ENCODE measurements around the gene CRLF1. TPM values are rescaled to one million over a fixed set of nuclear protein-coding genes. Genes with fewer than 3 reads are reported as not detected.

CRLF1 gene
- total RNA-seq, 2 experiments from 2014 or later, result not detected

DNA sequence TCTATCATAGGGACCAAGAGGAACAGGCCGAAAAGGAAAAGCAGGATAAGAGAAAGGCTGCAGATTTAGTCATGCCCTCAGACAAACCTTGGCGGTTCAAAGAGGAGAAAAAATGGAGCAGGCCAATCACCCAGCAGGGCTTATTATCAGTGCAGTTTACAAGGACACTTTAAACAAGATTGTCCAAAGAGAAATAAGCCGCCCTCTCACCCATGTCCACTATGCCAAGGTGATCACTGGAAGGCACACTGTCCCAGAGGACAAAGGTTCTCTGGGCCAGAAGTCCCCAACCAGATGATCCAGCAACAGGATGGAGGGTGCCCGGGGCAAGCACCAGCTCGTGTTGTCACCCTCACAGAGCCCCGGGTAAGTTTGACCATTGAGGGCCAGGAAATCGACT is 26.3 kb downstream of the CRLF1 start:
- H3K27me3 Mint-ChIP-seq (ENCODE audit: low read depth), result no peaks in the 10 kb centered on the region
- H3K4me3 Mint-ChIP-seq, result no peak overlapping the region
- CTCF ChIA-PET, result no interaction called here
- H3K4me1 Mint-ChIP-seq (ENCODE audit: low read depth), result peaks cover 4% of the 10 kb centered on the region
- H3K36me3 Mint-ChIP-seq (ENCODE audit: low read depth), result peaks cover 15% of the 10 kb centered on the region
- H3K9me3 Mint-ChIP-seq, result no peaks in the 10 kb centered on the region
- no peak overlapping the region for H3K27ac Mint-ChIP-seq
- intact Hi-C loops (cut with micrococcal nuclease), result no loop called here
- DNase-seq, result no peak

DNA sequence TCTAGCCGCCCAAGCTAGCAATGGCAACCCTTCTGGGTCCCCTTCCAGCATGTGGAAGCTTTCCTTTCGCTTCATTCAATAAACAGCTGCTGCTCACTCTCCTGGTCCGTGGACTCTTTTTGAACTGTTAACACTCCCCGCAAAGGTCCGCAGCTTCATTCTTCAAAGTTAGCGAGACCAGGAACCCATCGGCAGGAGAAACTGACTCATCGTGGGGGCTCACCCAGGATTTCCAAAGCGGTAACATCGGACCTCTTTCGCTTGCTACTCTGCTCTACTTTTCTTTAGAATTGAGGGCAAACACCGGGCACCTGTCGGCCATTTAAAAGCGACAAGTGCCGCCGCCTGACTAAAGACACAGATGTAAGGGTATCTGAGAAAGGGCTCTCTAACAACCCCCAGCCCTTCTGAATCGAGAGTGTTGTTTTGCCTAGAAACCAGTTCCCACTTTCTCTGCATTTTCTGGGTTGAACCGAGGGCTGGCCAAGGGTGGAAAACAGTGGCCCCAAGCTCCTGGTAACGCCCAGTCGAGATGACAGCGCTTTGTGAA is 29.2 kb downstream of the CRLF1 start:
- no peaks in the 10 kb centered on the region for H3K9me3 Mint-ChIP-seq
- no peak overlapping the region for H3K27ac Mint-ChIP-seq
- H3K27me3 Mint-ChIP-seq (ENCODE audit: low read depth), result no peaks in the 10 kb centered on the region
- no peak for DNase-seq
- peaks cover 41% of the 10 kb centered on the region for H3K36me3 Mint-ChIP-seq (ENCODE audit: low read depth)
- CTCF ChIA-PET, result interaction anchor here (0.7 to 2.4 kb wide), 2 partner anchors 11 to 70 kb away, joined by 3 to 14 read pairs; partner anchors contain the start of gene REX1BD
- H3K4me3 Mint-ChIP-seq, result no peak overlapping the region
- intact Hi-C loops (cut with micrococcal nuclease), result no loop called here
- peaks cover 24% of the 10 kb centered on the region for H3K4me1 Mint-ChIP-seq (ENCODE audit: low read depth)

DNA sequence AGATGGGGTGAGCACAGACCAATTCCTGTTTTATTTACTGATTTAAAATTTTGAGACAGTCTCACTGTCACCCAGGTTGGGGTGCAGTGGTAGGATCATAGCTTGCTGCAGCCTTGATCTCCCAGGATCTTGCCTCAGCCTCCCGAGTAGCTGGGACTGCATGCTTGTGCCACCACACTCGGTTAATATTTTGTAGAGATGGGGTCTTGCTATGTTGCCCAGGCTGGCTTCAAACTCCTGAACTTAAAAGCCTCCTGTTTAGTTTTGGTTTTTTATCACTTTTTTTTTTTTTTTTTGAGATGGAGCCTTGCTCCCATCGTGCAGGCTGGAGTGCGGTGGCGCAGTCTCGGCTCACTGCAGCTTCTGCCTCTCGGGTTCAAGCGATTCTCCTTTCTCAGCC is 30.2 kb downstream of the CRLF1 start:
- intact Hi-C loops (cut with micrococcal nuclease), result no loop called here
- H3K27ac Mint-ChIP-seq, result no peak overlapping the region
- H3K4me3 Mint-ChIP-seq, result no peak overlapping the region
- H3K9me3 Mint-ChIP-seq, result no peaks in the 10 kb centered on the region
- H3K27me3 Mint-ChIP-seq (ENCODE audit: low read depth), result no peaks in the 10 kb centered on the region
- peaks cover 47% of the 10 kb centered on the region for H3K36me3 Mint-ChIP-seq (ENCODE audit: low read depth)
- peaks cover 27% of the 10 kb centered on the region for H3K4me1 Mint-ChIP-seq (ENCODE audit: low read depth)
- no peak for DNase-seq
- CTCF ChIA-PET, result interaction anchor here (0.8 to 2.4 kb wide), 3 partner anchors 12 to 57 kb away, joined by 3 to 14 read pairs (median 3); partner anchors contain the start of gene REX1BD

DNA sequence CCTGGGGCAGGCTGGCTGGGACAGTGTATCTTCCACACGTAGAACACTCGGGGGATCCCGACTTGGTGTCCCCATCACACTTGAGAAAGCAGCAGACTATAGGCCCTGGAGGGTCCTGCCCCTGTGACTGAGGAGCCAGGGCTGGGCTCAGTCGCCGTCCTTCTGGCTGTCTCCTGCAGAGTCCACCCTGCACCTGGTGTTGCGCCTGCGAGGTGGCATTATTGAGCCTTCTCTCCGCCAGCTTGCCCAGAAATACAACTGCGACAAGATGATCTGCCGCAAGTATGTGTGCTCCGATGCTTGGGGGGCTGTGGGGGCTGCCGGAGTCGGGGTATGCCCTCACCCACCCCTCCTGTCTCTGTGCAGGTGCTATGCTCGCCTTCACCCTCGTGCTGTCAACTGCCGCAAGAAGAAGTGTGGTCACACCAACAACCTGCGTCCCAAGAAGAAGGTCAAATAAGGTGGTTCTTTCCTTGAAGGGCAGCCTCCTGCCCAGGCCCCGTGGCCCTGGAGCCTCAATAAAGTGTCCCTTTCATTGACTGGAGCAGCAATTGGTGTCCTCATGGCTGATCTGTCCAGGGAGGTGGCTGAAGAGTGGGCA is 31.8 kb downstream of the CRLF1 start:
- Mint-ChIP-seq H3K4me1 (ENCODE audit: low read depth) (peaks cover 30% of the 10 kb centered on the region), H3K27me3 (ENCODE audit: low read depth) (no peaks in the 10 kb centered on the region), H3K9me3 (no peaks in the 10 kb centered on the region), H3K27ac (no peak overlapping the region), H3K4me3 (peak overlapping the region; percentile 19), H3K36me3 (ENCODE audit: low read depth) (peaks cover 49% of the 10 kb centered on the region)
- CTCF ChIA-PET, result no interaction called here
- intact Hi-C loops (cut with micrococcal nuclease), result loop anchor here (5.0 kb wide), 3 partner anchors 97 to 883 kb away; partner anchors contain the start of gene UPF1
- DNase-seq, result no peak

DNA sequence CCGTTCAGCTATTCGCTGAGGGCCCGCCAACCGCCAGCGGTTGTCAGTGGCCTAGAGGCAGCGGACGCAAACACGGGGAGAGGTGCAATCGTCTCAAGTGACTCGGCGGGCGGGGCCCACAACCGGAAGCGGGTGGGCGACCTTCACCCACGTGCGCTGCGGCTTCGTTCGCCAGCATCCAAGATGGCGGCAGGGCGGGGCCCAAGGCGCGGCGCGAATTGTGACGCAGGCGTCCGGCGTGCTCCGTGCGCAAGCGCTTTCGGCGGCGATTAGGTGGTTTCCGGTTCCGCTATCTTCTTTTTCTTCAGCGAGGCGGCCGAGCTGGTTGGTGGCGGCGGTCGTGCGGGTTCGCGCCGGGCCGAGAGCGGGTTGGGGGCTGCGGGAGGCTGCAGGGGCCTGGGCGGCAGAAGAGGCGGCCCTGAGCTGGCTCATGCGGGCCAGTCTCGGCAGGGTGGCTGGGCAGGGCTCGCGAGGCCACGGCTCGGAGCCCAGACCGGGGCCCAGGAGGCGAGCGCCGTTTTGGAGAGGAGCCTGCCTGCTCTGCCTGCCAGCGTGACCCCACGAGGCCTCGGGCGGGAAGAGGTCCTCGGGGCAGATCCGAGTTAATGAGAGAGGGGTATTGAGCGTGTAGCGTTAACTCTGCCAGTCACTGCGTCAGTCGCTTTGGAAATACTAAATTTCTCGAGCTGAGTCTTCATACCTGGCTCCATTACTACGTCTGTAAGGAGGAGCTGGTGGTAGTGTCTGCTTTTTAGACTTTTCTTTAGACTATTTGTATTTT is 34.8 kb downstream of the CRLF1 start, which contains the start of gene UBA52:
UBA52 (plus strand) TSS at position 294 of the 781 bp plus-strand sequence. CDS start 1,444 bp downstream, outside the sequence.
- DNase-seq, result peak; percentile 99
- Mint-ChIP-seq H3K4me3 (peak within 1 kb of the TSS; percentile 90), H3K36me3 (ENCODE audit: low read depth) (peaks cover 65% of the 10 kb centered on the region), H3K27ac (peak within 1 kb of the TSS; percentile 93), H3K27me3 (ENCODE audit: low read depth) (no peaks in the 10 kb centered on the region), H3K4me1 (ENCODE audit: low read depth) (peaks cover 30% of the 10 kb centered on the region), H3K9me3 (no peaks in the 10 kb centered on the region)
- CTCF ChIA-PET, result interaction anchor here (0.6 to 4.4 kb wide), 6 partner anchors 14 to 497 kb away, joined by 3 to 39 read pairs (median 3); partner anchors contain the start of genes ELL, REX1BD and SSBP4
- intact Hi-C loops (cut with micrococcal nuclease), result loop anchor here (1.0 to 5.0 kb wide), 9 partner anchors 14 to 886 kb away; partner anchors contain the start of genes COPE, DDX49, ELL and KXD1

DNA sequence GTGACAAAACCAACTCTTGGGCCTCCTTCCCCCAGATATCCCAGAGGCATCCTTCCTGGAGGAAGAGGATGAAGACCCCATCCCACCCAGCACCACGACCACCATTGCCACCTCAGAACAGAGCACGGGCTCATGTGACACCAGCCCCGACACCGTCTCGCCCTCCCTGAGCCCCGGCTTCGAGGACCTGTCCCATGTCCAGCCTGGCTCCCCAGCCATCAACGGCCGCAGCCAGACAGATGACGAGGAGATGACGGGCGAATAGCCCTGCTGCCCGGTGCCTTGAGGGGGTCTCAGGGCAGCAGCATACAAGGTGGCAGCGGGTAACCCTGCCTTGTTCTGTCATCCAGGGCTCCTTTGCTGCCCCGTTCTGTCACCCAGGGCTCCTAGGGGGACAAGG is 38.2 kb downstream of the CRLF1 start:
- CTCF ChIA-PET, result interaction anchor here (0.6 kb wide), 1 partner anchor 28 kb away, joined by 3 read pairs; no protein-coding TSS in a partner anchor
- H3K36me3 Mint-ChIP-seq (ENCODE audit: low read depth), result peaks cover 54% of the 10 kb centered on the region
- no peak overlapping the region for H3K4me3 Mint-ChIP-seq
- H3K4me1 Mint-ChIP-seq (ENCODE audit: low read depth), result peaks cover 15% of the 10 kb centered on the region
- peak overlapping the region; percentile 18 for H3K27ac Mint-ChIP-seq
- no peaks in the 10 kb centered on the region for H3K27me3 Mint-ChIP-seq (ENCODE audit: low read depth)
- DNase-seq, result no peak
- intact Hi-C loops (cut with micrococcal nuclease), result no loop called here
- no peaks in the 10 kb centered on the region for H3K9me3 Mint-ChIP-seq

DNA sequence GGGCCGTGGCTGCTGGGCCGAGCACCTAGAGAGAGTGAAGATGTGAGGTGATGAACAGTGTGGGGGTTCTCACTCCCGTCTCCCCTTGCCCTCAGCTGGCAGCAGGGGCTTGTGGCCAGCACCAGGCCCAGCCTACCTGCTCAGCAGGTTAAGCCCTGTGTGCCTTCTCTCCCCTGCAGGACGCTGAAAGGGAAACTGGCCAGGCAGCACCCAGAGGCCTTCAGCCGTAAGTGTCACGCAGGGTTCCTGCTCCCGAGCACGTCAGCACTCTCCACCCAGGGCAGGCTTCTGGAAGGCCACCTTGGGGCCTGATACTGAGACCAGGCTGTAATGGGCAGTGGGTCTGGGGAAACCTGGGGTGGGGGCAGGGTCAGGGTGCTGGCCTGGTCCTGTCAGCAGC is 39.6 kb downstream of the CRLF1 start:
- Mint-ChIP-seq H3K9me3 (no peaks in the 10 kb centered on the region), H3K27ac (no peak overlapping the region), H3K4me1 (ENCODE audit: low read depth) (peaks cover 3% of the 10 kb centered on the region), H3K27me3 (ENCODE audit: low read depth) (no peaks in the 10 kb centered on the region), H3K36me3 (ENCODE audit: low read depth) (peaks cover 45% of the 10 kb centered on the region), H3K4me3 (no peak overlapping the region)
- intact Hi-C loops (cut with micrococcal nuclease), result no loop called here
- DNase-seq, result no peak
- CTCF ChIA-PET, result no interaction called here

DNA sequence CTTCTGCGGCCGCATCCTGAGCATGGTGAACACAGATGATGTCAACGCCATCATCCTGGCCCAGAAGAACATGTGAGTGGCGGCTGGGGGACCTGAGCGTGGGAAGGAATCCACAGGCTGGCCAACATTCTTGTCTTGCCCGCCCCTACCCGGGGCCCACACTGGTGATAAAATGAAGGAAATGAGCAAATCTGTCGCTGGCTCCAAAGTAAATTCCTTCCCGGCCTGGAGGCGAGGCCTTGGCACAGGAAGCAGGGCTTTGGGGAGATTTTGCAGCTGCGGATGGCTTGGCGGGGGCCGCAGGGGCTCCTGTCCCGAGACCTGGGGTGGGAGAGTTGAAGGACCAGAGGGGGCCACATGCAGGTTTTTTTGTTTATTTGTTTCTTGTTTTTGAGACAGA is 44.5 kb downstream of the CRLF1 start:
- Mint-ChIP-seq H3K4me1 (ENCODE audit: low read depth) (peaks cover 24% of the 10 kb centered on the region), H3K27me3 (ENCODE audit: low read depth) (no peaks in the 10 kb centered on the region), H3K4me3 (no peak overlapping the region), H3K9me3 (no peaks in the 10 kb centered on the region), H3K27ac (no peak overlapping the region), H3K36me3 (ENCODE audit: low read depth) (peaks cover 20% of the 10 kb centered on the region)
- CTCF ChIA-PET, result no interaction called here
- DNase-seq, result no peak
- intact Hi-C loops (cut with micrococcal nuclease), result no loop called here

DNA sequence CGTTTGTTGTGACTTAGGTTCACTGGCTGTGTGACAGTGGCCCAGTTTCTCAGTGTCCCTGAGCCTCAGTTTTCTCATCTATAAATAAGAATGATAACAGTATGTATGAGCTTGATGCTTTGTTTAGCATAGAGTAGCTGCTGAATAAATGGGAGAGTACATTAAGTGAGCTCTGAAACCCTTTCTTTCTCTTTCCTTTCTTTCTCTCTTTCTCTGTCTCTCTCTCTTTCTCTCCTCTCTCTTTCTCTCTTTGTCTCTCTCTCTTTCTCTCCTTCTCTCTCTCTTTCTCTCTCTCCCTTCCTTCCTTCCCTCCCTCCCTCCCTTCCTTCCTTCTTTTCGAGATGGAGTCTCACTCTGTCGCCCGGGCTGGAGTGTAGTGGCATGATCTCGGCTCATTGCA is 46.9 kb downstream of the CRLF1 start:
- Mint-ChIP-seq H3K27ac (peak overlapping the region; percentile 46), H3K4me3 (peak overlapping the region; percentile 93), H3K9me3 (no peaks in the 10 kb centered on the region), H3K36me3 (ENCODE audit: low read depth) (peaks cover 15% of the 10 kb centered on the region), H3K4me1 (ENCODE audit: low read depth) (peaks cover 24% of the 10 kb centered on the region), H3K27me3 (ENCODE audit: low read depth) (no peaks in the 10 kb centered on the region)
- intact Hi-C loops (cut with micrococcal nuclease), result no loop called here
- DNase-seq, result no peak
- CTCF ChIA-PET, result interaction anchor here (3.7 to 5.0 kb wide), 2 partner anchors 16 to 39 kb away, joined by 12 to 26 read pairs; partner anchors contain the start of genes ELL and FKBP8

DNA sequence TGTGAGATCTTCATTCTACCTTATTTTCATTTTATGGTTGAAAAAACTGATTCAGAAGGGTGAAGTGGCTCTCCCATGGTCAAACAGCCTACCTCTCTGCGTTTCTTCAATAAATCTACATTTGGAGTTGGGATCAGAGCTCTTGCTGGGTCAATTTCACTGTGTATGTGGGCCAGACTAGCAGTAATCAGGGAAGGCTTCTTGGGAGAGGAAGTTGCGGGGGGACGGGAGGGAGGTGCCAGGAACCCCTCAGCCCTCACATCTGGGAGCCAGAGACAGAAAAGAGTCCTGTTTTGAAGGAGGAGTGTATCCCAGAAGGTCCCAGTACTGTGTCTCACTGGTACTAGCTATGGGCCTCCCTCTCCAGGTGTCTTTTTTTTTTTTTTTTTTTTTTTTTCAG is 48.0 kb downstream of the CRLF1 start:
- CTCF ChIA-PET, result interaction anchor here (2.3 to 5.0 kb wide), 3 partner anchors 15 to 38 kb away, joined by 12 to 26 read pairs (median 14); partner anchors contain the start of genes ELL, FKBP8 and REX1BD
- no peaks in the 10 kb centered on the region for H3K27me3 Mint-ChIP-seq (ENCODE audit: low read depth)
- DNase-seq, result no peak
- peaks cover 8% of the 10 kb centered on the region for H3K36me3 Mint-ChIP-seq (ENCODE audit: low read depth)
- peak overlapping the region; percentile 92 for H3K27ac Mint-ChIP-seq
- H3K4me1 Mint-ChIP-seq (ENCODE audit: low read depth), result peaks cover 24% of the 10 kb centered on the region
- H3K9me3 Mint-ChIP-seq, result no peaks in the 10 kb centered on the region
- peak overlapping the region; percentile 93 for H3K4me3 Mint-ChIP-seq
- intact Hi-C loops (cut with micrococcal nuclease), result no loop called here

DNA sequence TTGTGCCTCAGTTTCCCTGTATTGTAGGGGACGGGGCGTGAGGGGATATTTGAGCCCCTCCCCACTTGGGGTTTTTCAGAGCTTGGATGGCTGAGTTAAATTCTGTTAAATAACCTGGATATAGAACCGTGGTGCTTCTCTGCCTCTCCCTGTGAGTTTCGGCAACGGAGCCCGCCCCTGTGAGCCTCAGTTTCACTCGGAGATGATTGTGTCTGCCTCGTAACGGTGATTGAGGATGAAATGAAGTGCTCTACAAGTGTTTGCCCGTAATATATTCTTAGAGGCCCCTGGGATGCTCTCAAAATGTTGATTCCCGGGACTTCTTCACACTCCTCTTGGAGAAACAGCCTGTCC is 48.4 kb downstream of the CRLF1 start:
- H3K27ac Mint-ChIP-seq, result peak overlapping the region; percentile 92
- intact Hi-C loops (cut with micrococcal nuclease), result no loop called here
- no peaks in the 10 kb centered on the region for H3K27me3 Mint-ChIP-seq (ENCODE audit: low read depth)
- CTCF ChIA-PET, result interaction anchor here (0.7 to 5.0 kb wide), 5 partner anchors 7 to 37 kb away, joined by 3 to 26 read pairs (median 12); partner anchors contain the start of genes ELL, FKBP8 and REX1BD
- DNase-seq, result peak; percentile 36
- peak overlapping the region; percentile 93 for H3K4me3 Mint-ChIP-seq
- H3K9me3 Mint-ChIP-seq, result no peaks in the 10 kb centered on the region
- peaks cover 24% of the 10 kb centered on the region for H3K4me1 Mint-ChIP-seq (ENCODE audit: low read depth)
- H3K36me3 Mint-ChIP-seq (ENCODE audit: low read depth), result peaks cover 8% of the 10 kb centered on the region

Data from activated naive CD4-positive, alpha-beta T cell treated with anti-CD3 and anti-CD28 coated beads for 36 hours (primary cell).